Measurements from ENCODE around the gene TUFT1.
"Not testable (repeated sequence)": the region's sequence is repeated elsewhere in the genome, so short reads cannot be mapped to it uniquely, and the experiment has no call there.

TUFT1 gene

DNA sequence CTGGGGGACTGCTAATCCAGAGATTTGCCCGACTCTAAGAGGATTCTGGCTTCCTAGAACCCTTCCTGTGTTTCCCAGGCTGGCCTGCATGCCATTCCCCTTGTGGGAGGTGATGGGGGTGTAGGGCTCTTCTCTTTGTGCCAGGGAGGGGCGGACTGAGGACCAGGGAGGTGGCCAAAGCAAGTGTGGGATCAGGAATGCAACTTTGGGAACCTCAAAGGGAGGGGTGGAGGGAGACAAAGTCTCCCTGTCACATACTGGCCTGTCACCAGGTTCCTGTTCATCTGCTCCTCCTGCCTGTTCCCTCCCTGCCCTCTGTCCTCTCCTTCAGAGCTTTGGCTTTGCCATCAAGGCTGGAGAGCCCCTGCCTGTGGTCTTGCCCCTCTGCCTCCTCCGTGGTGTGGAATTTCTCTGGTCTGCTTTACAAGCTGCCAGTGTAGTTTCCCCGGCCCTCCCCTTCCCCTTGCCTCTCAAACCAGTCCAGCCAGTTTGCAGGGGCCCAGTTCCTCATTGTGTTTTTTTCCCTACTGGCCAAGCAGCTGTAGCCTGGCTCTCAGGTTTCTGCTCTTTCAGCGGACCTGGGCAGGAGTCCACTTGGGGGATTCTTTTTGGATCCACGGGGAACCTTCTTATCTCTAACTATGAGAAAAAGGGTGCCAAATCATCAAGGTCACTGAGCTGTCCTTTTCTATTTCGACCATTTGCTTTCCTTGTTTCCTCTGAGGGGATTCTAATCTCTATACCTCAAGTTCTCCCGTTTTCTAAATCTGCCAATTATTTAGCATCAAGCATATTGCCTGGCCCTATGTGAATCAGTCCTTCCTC, 27.1 kb upstream of the TUFT1 start:
- DNase-seq = no peak

DNA sequence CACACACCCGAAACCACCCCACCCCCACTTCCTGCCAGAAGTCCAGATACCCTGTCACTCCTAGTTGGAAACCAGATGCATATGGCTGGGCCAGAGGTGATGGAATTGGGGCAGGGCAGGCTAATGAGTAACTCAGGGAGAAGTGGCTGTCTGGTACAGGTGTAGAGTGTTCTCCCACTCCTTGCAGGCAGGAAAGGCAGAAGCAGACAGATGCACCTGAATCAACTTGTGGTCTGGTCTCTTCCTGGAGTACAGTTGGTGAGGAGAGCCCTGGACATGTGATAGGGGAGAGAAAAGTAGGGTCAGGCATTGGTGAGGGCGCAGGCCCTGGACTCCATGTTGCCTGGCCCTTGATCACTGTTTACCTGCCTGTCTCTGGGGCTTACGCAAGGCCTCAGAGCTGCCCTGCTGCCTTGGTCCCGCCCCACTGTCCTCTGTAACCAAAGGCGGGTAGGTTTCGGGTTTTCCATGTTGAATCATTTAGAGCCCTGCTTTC, 26.4 kb upstream of the TUFT1 start:
- no peak for DNase-seq

DNA sequence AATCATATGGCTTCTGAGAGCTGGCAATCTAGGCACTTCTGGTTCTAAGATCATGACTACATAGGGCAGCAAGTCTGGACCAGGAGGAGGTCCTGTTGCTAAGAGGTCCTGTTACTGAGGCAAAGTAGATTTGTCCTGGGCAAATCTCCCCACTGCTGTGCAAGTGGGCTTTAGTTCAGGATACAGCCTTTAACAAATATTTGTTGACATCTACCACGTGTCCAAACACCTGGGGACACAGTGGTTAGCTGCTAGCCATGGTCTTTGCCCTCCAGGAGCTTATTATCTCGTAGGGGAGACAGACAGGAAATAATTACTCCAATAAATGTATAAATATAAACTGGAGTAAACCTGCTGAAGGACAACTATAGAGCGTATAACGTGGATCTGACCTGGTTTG, 25.7 kb upstream of the TUFT1 start:
- no peak for DNase-seq

DNA sequence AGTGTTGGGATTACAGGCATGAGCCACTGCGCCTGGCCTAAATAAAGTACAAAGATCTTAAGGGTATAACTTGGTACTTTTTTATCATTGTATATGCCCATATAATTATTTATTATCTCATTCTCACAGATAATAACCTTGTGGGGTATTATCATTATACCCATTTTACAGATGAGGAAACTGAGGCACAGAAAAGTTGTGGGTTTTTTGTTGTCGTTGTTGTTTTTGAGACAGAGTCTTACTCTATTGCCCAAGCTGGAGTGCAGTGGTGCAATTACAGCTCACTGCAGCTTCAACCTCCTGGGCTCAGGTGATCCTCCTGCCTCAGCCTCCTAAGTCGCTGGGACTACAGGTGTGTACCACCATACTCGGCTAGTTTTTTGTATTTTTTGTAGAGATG, 24.8 kb upstream of the TUFT1 start:
- DNase-seq = no peak

GRCh38 chr1:151516031-151516511, 24.0 kb upstream of the TUFT1 start:
- no peak for DNase-seq

- DNase-seq = no peak
Measured at GRCh38 chr1:151518431-151518830, 21.7 kb upstream of the TUFT1 start.

- DNase-seq = no peak
Measured at GRCh38 chr1:151518936-151519335, 21.2 kb upstream of the TUFT1 start.

GRCh38 chr1:151519667-151520066, 20.4 kb upstream of the TUFT1 start:
- DNase-seq = no peak

- DNase-seq = no peak
Measured at GRCh38 chr1:151520359-151520758, 19.8 kb upstream of the TUFT1 start.

- not testable (repeated sequence) for DNase-seq
Measured at GRCh38 chr1:151522427-151522826, 17.7 kb upstream of the TUFT1 start.

- DNase-seq = no peak
Measured at GRCh38 chr1:151523326-151523725, 16.8 kb upstream of the TUFT1 start.

GRCh38 chr1:151524736-151525135, 15.4 kb upstream of the TUFT1 start:
- no peak for DNase-seq

DNA sequence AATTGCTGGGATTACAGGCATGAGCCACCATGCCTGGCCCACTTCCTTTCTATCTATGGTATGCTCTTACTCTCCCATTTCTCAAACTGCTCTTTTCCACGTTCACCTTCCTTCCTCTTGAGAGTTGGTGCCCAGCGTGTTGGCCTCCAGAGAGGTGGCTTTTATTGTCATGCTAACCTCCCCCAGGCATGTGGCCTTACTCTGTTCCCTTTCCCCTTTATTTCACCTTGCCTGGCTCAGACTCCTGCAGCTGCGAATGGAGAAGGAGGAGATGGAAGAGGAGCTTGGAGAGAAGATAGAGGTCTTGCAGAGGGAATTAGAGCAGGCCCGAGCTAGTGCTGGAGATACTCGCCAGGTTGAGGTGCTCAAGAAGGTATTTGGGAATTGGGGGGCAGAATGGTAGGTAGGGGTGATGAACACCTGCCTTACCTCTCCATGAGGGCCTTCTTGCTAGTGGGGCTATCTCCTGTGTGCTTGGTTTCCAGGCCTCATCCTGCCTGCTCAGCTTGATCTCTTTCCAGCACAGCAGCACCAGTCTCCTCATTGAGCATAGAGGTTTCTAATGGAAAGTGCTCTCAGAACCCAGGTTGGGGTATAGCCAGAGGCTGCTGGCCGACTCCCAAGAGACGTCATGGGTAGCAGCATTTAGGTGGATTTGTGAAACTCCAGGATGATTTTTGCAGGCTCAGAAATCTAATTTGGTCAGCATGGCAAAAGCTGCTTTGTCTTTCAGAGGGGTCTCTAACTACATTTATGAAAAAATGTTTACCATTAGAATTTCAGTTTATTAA, 13.2 kb upstream of the TUFT1 start:
- no peak for DNase-seq

GRCh38 chr1:151529211-151529702, 10.9 kb upstream of the TUFT1 start:
- no peak for DNase-seq

DNA sequence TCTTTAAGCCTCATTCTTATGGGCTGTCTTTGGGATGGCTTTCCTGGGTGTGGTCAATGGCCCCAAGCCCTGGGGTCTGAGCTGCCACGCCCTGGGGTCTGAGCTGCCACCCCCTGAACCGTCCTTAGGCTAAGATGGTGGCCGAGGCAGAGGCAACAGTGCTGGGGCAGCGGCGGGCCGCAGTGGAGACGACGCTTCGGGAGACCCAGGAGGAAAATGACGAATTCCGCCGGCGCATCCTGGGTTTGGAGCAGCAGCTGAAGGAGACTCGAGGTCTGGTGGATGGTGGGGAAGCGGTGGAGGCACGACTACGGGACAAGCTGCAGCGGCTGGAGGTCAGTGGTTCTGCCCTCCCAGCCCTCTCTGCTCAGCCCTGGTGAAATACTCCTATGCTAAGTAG, 10.3 kb upstream of the TUFT1 start:
- DNase-seq = no peak

DNA sequence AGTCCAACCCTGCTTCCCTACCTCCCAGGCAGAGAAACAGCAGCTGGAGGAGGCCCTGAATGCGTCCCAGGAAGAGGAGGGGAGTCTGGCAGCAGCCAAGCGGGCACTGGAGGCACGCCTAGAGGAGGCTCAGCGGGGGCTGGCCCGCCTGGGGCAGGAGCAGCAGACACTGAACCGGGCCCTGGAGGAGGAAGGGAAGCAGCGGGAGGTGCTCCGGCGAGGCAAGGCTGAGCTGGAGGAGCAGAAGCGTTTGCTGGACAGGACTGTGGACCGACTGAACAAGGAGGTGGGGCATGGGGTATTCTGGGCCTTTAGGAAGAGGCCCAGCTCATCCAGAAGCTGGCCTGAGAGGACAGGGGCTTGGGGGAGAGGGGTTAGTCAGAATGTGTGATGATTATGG, 9.6 kb upstream of the TUFT1 start:
- no peak for DNase-seq

GRCh38 chr1:151533870-151534269, 6.2 kb upstream of the TUFT1 start:
- no peak for DNase-seq

DNA sequence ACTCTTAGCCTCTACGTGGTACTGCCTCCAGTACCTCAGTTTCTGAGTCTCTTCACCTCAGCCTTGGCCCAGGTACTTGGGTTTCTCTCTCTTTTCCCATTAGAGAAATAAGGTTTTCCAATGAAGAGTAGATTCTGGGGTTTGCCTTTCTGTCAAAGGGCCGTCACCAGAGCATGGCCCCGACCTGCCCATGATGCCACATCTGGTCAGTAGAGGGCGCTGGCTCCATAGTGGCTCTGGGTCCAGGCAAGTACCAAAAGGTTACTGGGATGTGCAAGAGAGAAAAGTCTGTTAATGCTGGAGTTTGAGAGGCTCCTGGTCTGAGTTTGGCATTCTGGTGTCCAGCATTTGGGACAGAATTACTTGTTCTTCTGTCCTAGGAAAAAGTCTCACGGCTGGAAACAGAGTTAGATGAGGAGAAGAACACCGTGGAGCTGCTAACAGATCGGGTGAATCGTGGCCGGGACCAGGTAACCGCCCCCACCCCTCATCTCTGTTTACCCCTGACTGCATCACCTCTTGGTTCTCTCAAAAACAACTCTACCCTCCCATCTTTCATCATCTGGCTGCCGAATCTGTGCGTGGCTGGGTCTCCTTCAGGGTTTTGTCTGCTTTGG, 5.3 kb upstream of the TUFT1 start:
- DNase-seq = no peak

DNA sequence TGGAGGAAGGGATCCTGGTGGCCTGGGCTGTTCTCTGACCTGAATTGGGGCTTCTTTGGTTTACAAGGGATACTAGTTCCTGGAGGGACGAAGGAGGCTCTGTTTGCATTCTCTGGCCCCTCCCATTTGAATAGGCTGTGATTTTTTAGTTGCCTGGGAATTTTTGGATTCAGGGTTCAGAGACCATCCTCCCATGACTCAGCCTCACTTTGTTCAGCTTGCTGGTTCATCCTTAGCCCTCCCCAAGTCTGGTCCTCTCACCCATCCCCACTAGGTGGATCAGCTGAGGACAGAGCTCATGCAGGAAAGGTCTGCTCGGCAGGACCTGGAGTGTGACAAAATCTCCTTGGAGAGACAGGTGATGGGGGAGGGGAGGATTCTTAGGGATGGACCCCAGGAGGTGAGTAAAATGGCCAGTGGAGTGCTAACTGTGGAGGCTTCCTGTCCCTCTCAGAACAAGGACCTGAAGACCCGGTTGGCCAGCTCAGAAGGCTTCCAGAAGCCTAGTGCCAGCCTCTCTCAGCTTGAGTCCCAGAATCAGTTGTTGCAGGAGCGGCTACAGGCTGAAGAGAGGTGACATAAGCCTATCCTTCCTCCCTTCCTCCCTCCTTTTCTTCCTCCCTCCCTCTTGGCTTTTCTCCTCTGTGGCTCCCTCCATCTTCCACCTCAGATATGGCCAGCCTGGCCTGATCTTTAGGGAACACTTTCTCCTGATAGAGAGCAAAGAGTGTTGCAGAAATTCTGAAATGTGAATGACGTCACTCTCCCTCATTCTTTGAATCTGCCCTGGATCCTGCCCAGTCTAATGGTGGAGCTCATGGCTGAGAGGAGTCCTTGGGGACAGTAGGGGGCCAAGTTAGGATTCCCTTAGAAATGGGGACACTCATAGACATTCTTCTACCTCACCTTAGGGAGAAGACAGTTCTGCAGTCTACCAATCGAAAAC, 4.5 kb upstream of the TUFT1 start:
- DNase-seq = no peak

- DNase-seq = no peak
Measured at GRCh38 chr1:151536499-151536898, 3.6 kb upstream of the TUFT1 start.

GRCh38 chr1:151537112-151537511, 3.0 kb upstream of the TUFT1 start:
- DNase-seq = no peak
